Caco-2 (cell line): ENCODE results near the gene SV2B. TPM values are rescaled to one million over a fixed set of nuclear protein-coding genes. Genes with fewer than 3 reads are reported as not detected.

ENCODE experiments used
- BruUV-seq: library from RNA; stranded (reverse); fragments of 400-500 nt; replicated peaks from 2 replicates; lab custom pipeline; 2021; lab: Mats Ljungman, UMichigan
- CTCF ChIA-PET: fragments of 300-600 bp; sonication (Branson Sonifier 250); formaldehyde crosslinking; loops from one replicate; lab custom pipeline; 2022; ENCODE audit warnings: antibody characterized with exemption; lab: Charles Lee
- POLR2A ChIA-PET: fragments of 300-600 bp; sonication (Branson Sonifier 250); formaldehyde crosslinking; loops from one replicate; lab custom pipeline; 2022; ENCODE audit warnings: antibody characterized with exemption; lab: Charles Lee
- DNase-seq, 2 experiments: peaks; one replicate each; pipeline versions ENCODE4 v3.0.0 to v3.0.0-alpha.2; 2020 to 2022
- H3K27me3 ChIP-seq: replicated peaks from 2 replicates; pipeline ENCODE4 v1.6.0; 2011; ENCODE audit warnings: low read length; ENCODE audit not compliant: control insufficient read depth, insufficient read depth
- H3K36me3 ChIP-seq: 2 replicates; pipeline ENCODE4 v1.5.1; 2011; ENCODE audit warnings: low read length; ENCODE audit not compliant: control insufficient read depth, insufficient read depth
- H3K4me1 ChIP-seq: fragments of 250-450 bp; sonication (Bioruptor Pico); 2 replicates; pipeline ENCODE4 v1.5.1; 2020; ENCODE audit warnings: mild to moderate bottlenecking
- H3K4me3 ChIP-seq: 2 replicates; pipeline ENCODE4 v1.5.1; 2011; ENCODE audit warnings: low read depth, mild to moderate bottlenecking, control low read depth, low read length
- H3K9me3 ChIP-seq: fragments of 250-450 bp; sonication (Bioruptor Pico); 2 replicates; pipeline ENCODE4 v1.5.1; 2020; ENCODE audit warnings: mild to moderate bottlenecking, moderate library complexity
- H3K27ac Mint-ChIP-seq: one replicate; pipeline ENCODE4 v1.8.0; 2022; ENCODE audit warnings: mixed read lengths; ENCODE audit not compliant: unreplicated experiment
- H3K27me3 Mint-ChIP-seq: one replicate; pipeline ENCODE4 v1.8.0; 2022; ENCODE audit warnings: mixed read lengths; ENCODE audit not compliant: insufficient read depth, unreplicated experiment
- H3K36me3 Mint-ChIP-seq: one replicate; pipeline ENCODE4 v1.8.0; 2022; ENCODE audit warnings: mild to moderate bottlenecking, mixed read lengths; ENCODE audit not compliant: insufficient read depth, unreplicated experiment
- H3K4me1 Mint-ChIP-seq: one replicate; pipeline ENCODE4 v1.8.0; 2022; ENCODE audit warnings: low read depth, mixed read lengths; ENCODE audit not compliant: unreplicated experiment
- H3K4me3 Mint-ChIP-seq: one replicate; pipeline ENCODE4 v1.8.0; 2022; ENCODE audit warnings: mild to moderate bottlenecking, moderate library complexity, mixed read lengths; ENCODE audit not compliant: unreplicated experiment
- H3K9me3 Mint-ChIP-seq: one replicate; pipeline ENCODE4 v1.8.0; 2022; ENCODE audit warnings: mixed read lengths; ENCODE audit not compliant: unreplicated experiment
- CTCF ChIP-seq, 2 experiments: fragments of 200-600 bp in 1 of 2; IDR thresholded peaks; 1 replicate in 1 of 2; 2 replicates in 1 of 2; pipeline versions ENCODE4 v1.5.1 to v1.8.0; 2011 to 2022; ENCODE audit warnings: antibody characterized with exemption in 1 of 2, control low read depth in 1 of 2, inconsistent platforms in 1 of 2, low read depth in 1 of 2, low read length in 1 of 2, mild to moderate bottlenecking in 1 of 2, moderate library complexity in 1 of 2; ENCODE audit not compliant: insufficient read depth in 1 of 2, severe bottlenecking in 1 of 2, unreplicated experiment in 1 of 2
- intact Hi-C: fragments of 100-400 bp; cut with micrococcal nuclease; formaldehyde crosslinking; loops from one replicate; pipeline ENCODE4 v1.10.0; 2022; ENCODE audit not compliant: unreplicated experiment
- total RNA-seq: library from RNA; stranded (reverse); gene quantifications from 2 replicates; pipeline ENCODE4 v1.2.3, GENCODE V29; 2022

SV2B gene
- total RNA-seq, 1 experiment from 2014 or later: not detected

- Mint-ChIP-seq H3K27ac (no peak overlapping the region), H3K27me3 (peaks cover 13% of the 10 kb centered on the region), H3K36me3 (no peaks in the 10 kb centered on the region), H3K9me3 (no peaks in the 10 kb centered on the region), H3K4me1 (no peaks in the 10 kb centered on the region), H3K4me3 (no peak overlapping the region)
- Histone ChIP-seq H3K36me3 (no peaks in the 10 kb centered on the region), H3K4me3 (no peak overlapping the region), H3K9me3 (no peaks in the 10 kb centered on the region), H3K4me1 (no peaks in the 10 kb centered on the region), H3K27me3 (no peaks in the 10 kb centered on the region)
- no peak for TF ChIP-seq CTCF (IDR thresholded peaks at IDR 0.05; ENCODE audit: insufficient read depth in 1 of 2, low read depth in 1 of 2, low read length in 1 of 2, severe bottlenecking in 1 of 2, unreplicated experiment in 1 of 2)
- ChIA-PET POLR2A (no interaction called here), CTCF (no interaction called here)
- intact Hi-C loops: no loop called here
- no peak for DNase-seq
- BruUV-seq: no TSS peak
These were observed 31.1 kb upstream of the SV2B start for GRCh38 chr15:91068966-91069365.

GRCh38 chr15:91070872-91071271 lies 29.2 kb upstream of the SV2B start:
- CTCF ChIA-PET: no interaction called here
- intact Hi-C loops: no loop called here
- no TSS peak for BruUV-seq

GRCh38 chr15:91072161-91072560 lies 27.9 kb upstream of the SV2B start:
- DNase-seq: no peak
- H3K4me3 Mint-ChIP-seq: no peak overlapping the region
- Histone ChIP-seq H3K4me1 (no peaks in the 10 kb centered on the region), H3K36me3 (no peaks in the 10 kb centered on the region), H3K4me3 (no peak overlapping the region), H3K27me3 (no peaks in the 10 kb centered on the region), H3K9me3 (no peaks in the 10 kb centered on the region)
- no peaks in the 10 kb centered on the region for H3K4me1 Mint-ChIP-seq
- no TSS peak for BruUV-seq
- CTCF ChIA-PET: interaction anchor here (0.6 kb wide), 1 partner anchor 9 kb away, joined by 3 read pairs; no protein-coding TSS in a partner anchor
- H3K27ac Mint-ChIP-seq: no peak overlapping the region
- no peaks in the 10 kb centered on the region for H3K36me3 Mint-ChIP-seq
- TF ChIP-seq CTCF (IDR thresholded peaks at IDR 0.05; ENCODE audit: insufficient read depth in 1 of 2, low read depth in 1 of 2, low read length in 1 of 2, severe bottlenecking in 1 of 2, unreplicated experiment in 1 of 2): no peak
- intact Hi-C loops: no loop called here
- POLR2A ChIA-PET: no interaction called here
- H3K27me3 Mint-ChIP-seq: peaks cover 13% of the 10 kb centered on the region
- no peaks in the 10 kb centered on the region for H3K9me3 Mint-ChIP-seq

More at GRCh38 chr15:91070872-91071271, 29.2 kb upstream of the SV2B start:
- no peaks in the 10 kb centered on the region for H3K27me3 ChIP-seq
- no peak overlapping the region for H3K4me3 ChIP-seq
- Mint-ChIP-seq H3K27me3 (peaks cover 13% of the 10 kb centered on the region), H3K4me3 (no peak overlapping the region), H3K4me1 (no peaks in the 10 kb centered on the region), H3K36me3 (no peaks in the 10 kb centered on the region), H3K27ac (no peak overlapping the region), H3K9me3 (no peaks in the 10 kb centered on the region)
- no peak for DNase-seq
- TF ChIP-seq CTCF (IDR thresholded peaks at IDR 0.05; ENCODE audit: insufficient read depth in 1 of 2, low read depth in 1 of 2, low read length in 1 of 2, severe bottlenecking in 1 of 2, unreplicated experiment in 1 of 2): no peak
- no peaks in the 10 kb centered on the region for H3K9me3 ChIP-seq
- H3K36me3 ChIP-seq: no peaks in the 10 kb centered on the region
- POLR2A ChIA-PET: no interaction called here
- H3K4me1 ChIP-seq: no peaks in the 10 kb centered on the region
